Epithelial cell of esophagus (primary cell): ENCODE results near the gene CLIC1.

Experiments used
- DNase-seq: peaks from one replicate; pipeline ENCODE4 v3.0.0; 2010; ENCODE audit warnings: low read depth
- H3K4me3 ChIP-seq: 2 replicates; pipeline ENCODE4 v1.5.1; 2011; ENCODE audit warnings: mild to moderate bottlenecking, low read length, control low read depth
- TF ChIP-seq, protein P1 (sequence below): IDR thresholded peaks from 2 replicates; pipeline ENCODE4 v1.5.1; 2011; ENCODE audit warnings: low read depth, mild to moderate bottlenecking, low read length, control low read depth, inconsistent platforms; ENCODE audit not compliant: insufficient read depth; ENCODE audit errors: missing control alignments

CLIC1 gene

DNA sequence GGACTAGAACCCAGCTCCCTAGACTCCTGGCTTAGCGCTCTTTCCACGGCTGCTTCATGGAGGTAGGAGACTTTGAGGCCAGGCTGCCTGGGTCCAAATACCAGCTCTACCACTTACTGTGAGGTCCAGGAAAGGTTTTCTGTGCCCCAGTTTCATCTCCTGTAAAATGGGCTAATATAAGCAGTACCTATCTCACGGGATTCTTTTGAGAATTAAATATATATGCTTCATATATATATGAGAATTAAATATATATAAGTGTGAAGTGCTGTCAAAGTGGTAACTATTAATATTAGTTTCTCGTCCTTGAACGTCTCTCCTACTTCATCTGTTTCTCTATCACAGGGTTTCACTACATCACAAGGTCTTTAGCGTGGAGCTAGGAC is 45.3 kb downstream of the CLIC1 start:
- DNase-seq: no peak
- no peak overlapping the region for H3K4me3 ChIP-seq
- TF ChIP-seq, protein P1, sequence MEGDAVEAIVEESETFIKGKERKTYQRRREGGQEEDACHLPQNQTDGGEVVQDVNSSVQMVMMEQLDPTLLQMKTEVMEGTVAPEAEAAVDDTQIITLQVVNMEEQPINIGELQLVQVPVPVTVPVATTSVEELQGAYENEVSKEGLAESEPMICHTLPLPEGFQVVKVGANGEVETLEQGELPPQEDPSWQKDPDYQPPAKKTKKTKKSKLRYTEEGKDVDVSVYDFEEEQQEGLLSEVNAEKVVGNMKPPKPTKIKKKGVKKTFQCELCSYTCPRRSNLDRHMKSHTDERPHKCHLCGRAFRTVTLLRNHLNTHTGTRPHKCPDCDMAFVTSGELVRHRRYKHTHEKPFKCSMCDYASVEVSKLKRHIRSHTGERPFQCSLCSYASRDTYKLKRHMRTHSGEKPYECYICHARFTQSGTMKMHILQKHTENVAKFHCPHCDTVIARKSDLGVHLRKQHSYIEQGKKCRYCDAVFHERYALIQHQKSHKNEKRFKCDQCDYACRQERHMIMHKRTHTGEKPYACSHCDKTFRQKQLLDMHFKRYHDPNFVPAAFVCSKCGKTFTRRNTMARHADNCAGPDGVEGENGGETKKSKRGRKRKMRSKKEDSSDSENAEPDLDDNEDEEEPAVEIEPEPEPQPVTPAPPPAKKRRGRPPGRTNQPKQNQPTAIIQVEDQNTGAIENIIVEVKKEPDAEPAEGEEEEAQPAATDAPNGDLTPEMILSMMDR: no peak

GRCh38 chr6:31690231-31691077 is 45.9 kb downstream of the CLIC1 start:
- H3K4me3 ChIP-seq: no peak overlapping the region
- TF ChIP-seq, protein P1: no peak
- DNase-seq: no peak

DNA sequence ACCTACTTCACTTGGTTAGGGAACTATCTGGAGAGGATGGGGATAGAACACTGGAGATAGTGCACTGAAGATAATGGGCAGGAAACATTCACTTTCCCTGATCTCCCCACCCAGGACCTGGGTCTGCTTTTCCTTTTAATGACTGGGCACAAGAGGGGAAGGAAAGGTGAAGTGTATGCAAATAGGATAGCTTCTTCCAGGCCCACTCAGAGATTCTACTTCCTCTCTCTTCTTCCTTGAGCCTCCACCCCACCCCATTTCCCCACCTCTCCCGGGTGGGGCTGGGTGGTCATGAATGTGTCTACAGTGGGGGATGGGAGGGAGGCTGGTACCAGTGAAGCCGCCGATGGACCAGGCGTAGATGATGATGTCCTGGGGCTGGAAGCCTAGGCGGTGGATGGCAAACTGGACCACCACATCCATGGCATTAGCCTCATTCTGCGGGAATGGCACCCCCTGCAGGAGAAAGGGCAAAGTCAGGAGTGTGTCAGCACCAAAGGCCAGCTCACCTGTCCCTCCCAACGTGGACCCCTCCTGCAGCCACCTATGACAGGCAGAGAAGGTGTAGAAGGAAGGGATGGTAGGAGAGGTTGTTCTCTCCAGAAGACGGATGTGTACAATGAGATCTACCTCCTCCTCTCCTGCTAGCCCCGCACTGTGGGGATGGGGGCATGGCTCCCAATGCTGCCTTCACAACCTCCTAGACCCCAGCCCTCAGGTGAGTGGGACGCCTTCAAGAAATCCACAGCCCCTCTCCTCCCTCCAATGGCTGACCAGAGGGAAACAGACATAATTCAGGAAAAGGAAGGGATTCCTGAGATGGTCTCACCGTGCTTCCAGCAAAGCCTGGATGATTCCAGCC is 46.9 kb downstream of the CLIC1 start:
- H3K4me3 ChIP-seq: no peak overlapping the region
- TF ChIP-seq, protein P1: peak; percentile 49
- DNase-seq: no peak

GRCh38 chr6:31687860-31688693 is 48.3 kb downstream of the CLIC1 start:
- TF ChIP-seq, protein P1: no peak
- H3K4me3 ChIP-seq: no peak overlapping the region
- no peak for DNase-seq

- no peak overlapping the region for H3K4me3 ChIP-seq
- DNase-seq: no peak
- TF ChIP-seq, protein P1: no peak
Measured at GRCh38 chr6:31687321-31687720, 49.0 kb downstream of the CLIC1 start.

DNA sequence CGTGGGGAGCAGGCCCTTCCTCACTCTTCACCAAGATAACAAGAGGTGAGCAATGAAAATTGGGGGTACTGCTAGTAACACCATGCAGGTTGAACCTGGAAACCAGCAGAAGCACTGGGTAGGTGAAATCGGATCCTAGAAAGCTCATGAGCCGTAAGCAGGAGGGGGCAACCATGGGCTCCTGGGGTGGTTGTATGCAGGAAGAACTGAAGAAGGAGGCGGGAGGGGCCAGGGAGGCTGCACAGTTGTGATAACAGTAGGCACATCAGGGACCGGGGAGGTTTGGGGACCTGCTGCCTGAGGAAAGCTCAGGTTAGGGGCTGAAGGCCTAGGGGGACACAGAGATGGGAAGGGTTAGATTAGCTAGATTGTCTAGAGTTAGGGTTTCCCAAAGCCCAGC is 49.8 kb downstream of the CLIC1 start:
- no peak overlapping the region for H3K4me3 ChIP-seq
- DNase-seq: no peak
- TF ChIP-seq, protein P1: no peak
